IgD-negative memory B cell (primary cell): ENCODE measurements around the gene ATF1. TPM values are rescaled to one million over a fixed set of nuclear protein-coding genes. Genes with fewer than 3 reads are reported as not detected.
A peak's percentile ranks its signal among the peaks of the same experiment; 100 is the strongest.

Source experiments
- H3K27ac Mint-ChIP-seq, 3 donors: one replicate each; pipeline ENCODE4 v1.8.0; 2020 to 2022; ENCODE audit warnings: mild to moderate bottlenecking in 3 of 3, mixed read lengths in 3 of 3, moderate library complexity in 1 of 3
- H3K27me3 Mint-ChIP-seq: one replicate; pipeline ENCODE4 v1.8.0; 2021; ENCODE audit warnings: mixed read lengths
- H3K36me3 Mint-ChIP-seq: one replicate; pipeline ENCODE4 v1.8.0; 2020; ENCODE audit warnings: mild to moderate bottlenecking, mixed read lengths
- H3K4me1 Mint-ChIP-seq, 3 donors: one replicate each; pipeline ENCODE4 v1.8.0; 2020 to 2022; ENCODE audit warnings: mixed read lengths in 3 of 3, mild to moderate bottlenecking in 1 of 3
- H3K4me3 Mint-ChIP-seq, 4 donors: one replicate each; pipeline ENCODE4 v1.8.0; 2020 to 2022; ENCODE audit warnings: mild to moderate bottlenecking in 4 of 4, mixed read lengths in 4 of 4, moderate library complexity in 3 of 4
- H3K9me3 Mint-ChIP-seq, 3 donors: one replicate each; pipeline ENCODE4 v1.8.0; 2020 to 2021; ENCODE audit warnings: mixed read lengths in 3 of 3, mild to moderate bottlenecking in 1 of 3
- polyA plus RNA-seq: library from polyadenylated mRNA; unstranded; fragments of 300-500 nt; fragmentation: Illumina TruSeq; gene quantifications from one replicate; pipeline ENCODE4 v1.2.3, GENCODE V29; 2021

The ATF1 gene
- polyA plus RNA-seq: 37.8 TPM

GRCh38 chr12:50763639-50764285 is at the start of gene ATF1:
Gene ATF1, plus strand, starts transcription at chr12:50764101. Its CDS starts 16,045 bp downstream, at chr12:50780146.
- Mint-ChIP-seq H3K27me3 (peaks cover 1% of the 10 kb centered on the region), H3K4me3 (peak within 1 kb of the TSS; percentile 90 to 98 (median 94)), H3K9me3 (peaks cover 0 to 5% (median 4%) of the 10 kb centered on the region in 3 donors), H3K27ac (peak within 1 kb of the TSS; percentile 94 to 100 (median 98)), H3K36me3 (no peaks in the 10 kb centered on the region), H3K4me1 (peaks cover 24 to 29% (median 29%) of the 10 kb centered on the region in 3 donors)

- Mint-ChIP-seq H3K4me1 (peaks cover 0 to 2% (median 0%) of the 10 kb centered on the region in 3 donors), H3K27ac (peak overlapping the region in 1 of 3 donors; percentile 23), H3K4me3 (no peak overlapping the region), H3K27me3 (no peaks in the 10 kb centered on the region), H3K9me3 (no peaks in the 10 kb centered on the region), H3K36me3 (peaks cover 2% of the 10 kb centered on the region)
Measured at GRCh38 chr12:50715174-50715573, 48.7 kb upstream of the ATF1 start.

DNA sequence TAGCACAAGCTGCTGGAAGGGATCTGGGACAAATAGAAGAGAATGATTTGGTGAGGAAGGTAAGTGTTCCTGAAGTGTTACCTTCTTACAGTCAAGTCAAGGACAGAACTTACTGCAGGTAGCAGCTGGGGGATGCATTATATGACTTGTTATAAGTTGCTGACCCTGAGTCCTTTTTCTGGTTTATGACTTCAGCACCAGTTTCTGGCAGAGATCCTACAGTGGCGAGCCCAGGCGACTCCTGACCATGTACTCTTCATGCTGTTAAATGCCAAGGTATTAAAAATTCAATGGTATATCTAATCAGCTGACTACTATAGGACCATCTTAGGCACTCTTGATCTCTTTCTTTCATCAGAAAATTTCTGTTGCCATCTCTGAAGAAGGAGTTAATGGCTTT is 45.1 kb upstream of the ATF1 start:
- Mint-ChIP-seq H3K4me3 (no peak overlapping the region), H3K27me3 (no peaks in the 10 kb centered on the region), H3K9me3 (no peaks in the 10 kb centered on the region), H3K4me1 (peaks cover 2 to 11% (median 5%) of the 10 kb centered on the region in 3 donors), H3K36me3 (peaks cover 4% of the 10 kb centered on the region), H3K27ac (no peak overlapping the region)

GRCh38 chr12:50720085-50720484 is 43.8 kb upstream of the ATF1 start:
- H3K36me3 Mint-ChIP-seq: peaks cover 5% of the 10 kb centered on the region
- H3K27me3 Mint-ChIP-seq: no peaks in the 10 kb centered on the region
- no peaks in the 10 kb centered on the region for H3K9me3 Mint-ChIP-seq
- H3K4me1 Mint-ChIP-seq: peaks cover 2 to 11% (median 5%) of the 10 kb centered on the region in 3 donors
- no peak overlapping the region for H3K27ac Mint-ChIP-seq
- H3K4me3 Mint-ChIP-seq: no peak overlapping the region

GRCh38 chr12:50720501-50720900 is 43.4 kb upstream of the ATF1 start:
- Mint-ChIP-seq H3K36me3 (peaks cover 5% of the 10 kb centered on the region), H3K4me3 (no peak overlapping the region), H3K27ac (no peak overlapping the region), H3K9me3 (no peaks in the 10 kb centered on the region), H3K4me1 (peaks cover 2 to 11% (median 5%) of the 10 kb centered on the region in 3 donors), H3K27me3 (no peaks in the 10 kb centered on the region)

- Mint-ChIP-seq H3K27me3 (no peaks in the 10 kb centered on the region), H3K27ac (peak overlapping the region in 1 of 3 donors; percentile 31), H3K36me3 (peaks cover 7% of the 10 kb centered on the region), H3K9me3 (no peaks in the 10 kb centered on the region), H3K4me1 (peaks cover 2 to 11% (median 5%) of the 10 kb centered on the region in 3 donors), H3K4me3 (no peak overlapping the region)
Measured at GRCh38 chr12:50723865-50724264, 40.0 kb upstream of the ATF1 start.

DNA sequence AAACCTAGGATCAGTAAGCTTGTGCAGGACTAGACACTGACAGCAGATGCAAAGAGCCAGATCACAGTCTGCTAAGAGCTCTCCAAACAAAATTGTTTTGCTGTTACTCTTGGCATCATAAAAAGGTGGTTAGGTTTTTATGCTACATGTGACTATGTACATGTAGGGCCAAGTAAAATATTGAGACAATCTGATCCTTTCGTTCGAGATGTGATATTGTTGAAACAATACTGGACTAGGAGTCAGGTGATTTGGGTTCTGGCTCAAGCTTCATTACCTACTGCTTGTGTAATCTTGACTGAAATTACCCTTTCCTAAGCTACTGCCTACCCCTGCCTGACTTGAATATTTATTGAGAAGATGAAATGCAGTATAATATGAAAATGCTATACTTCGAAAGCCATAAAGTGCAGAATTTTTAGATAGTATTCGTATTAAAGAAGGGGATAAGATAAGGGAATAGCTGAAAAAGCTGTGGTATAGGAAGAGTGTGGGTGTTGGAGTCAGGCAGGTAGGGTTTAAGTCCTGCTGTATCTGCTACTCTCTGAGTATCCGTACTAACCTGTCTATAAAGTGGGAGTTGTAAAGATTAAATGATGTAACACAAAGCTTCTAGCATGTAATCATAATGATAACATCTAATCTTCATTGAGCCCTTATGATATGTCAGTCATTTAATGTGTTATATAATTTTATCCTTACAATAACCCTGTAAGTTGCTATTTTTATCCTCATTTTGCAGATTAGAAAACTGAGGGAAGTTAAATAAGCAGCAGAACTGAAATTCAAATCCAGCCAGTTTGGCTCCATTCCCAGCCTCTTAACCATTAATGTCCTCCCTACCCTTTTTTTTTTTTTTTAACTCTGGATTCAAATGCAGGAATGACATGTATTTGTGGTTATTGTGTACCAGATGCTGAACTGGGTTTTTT is 38.6 kb upstream of the ATF1 start:
- Mint-ChIP-seq H3K4me3 (no peak overlapping the region), H3K27me3 (no peaks in the 10 kb centered on the region), H3K27ac (no peak overlapping the region), H3K4me1 (peaks cover 0 to 11% (median 5%) of the 10 kb centered on the region in 3 donors), H3K9me3 (no peaks in the 10 kb centered on the region), H3K36me3 (peaks cover 11% of the 10 kb centered on the region)

GRCh38 chr12:50727466-50727865 is 36.4 kb upstream of the ATF1 start:
- Mint-ChIP-seq H3K27me3 (no peaks in the 10 kb centered on the region), H3K36me3 (peaks cover 14% of the 10 kb centered on the region)

GRCh38 chr12:50728417-50728816 is 35.5 kb upstream of the ATF1 start:
- Mint-ChIP-seq H3K4me1 (no peaks in the 10 kb centered on the region), H3K36me3 (peaks cover 14% of the 10 kb centered on the region), H3K9me3 (no peaks in the 10 kb centered on the region), H3K4me3 (no peak overlapping the region), H3K27ac (peak overlapping the region in 1 of 3 donors; percentile 89), H3K27me3 (no peaks in the 10 kb centered on the region)

More at GRCh38 chr12:50727466-50727865, 36.4 kb upstream of the ATF1 start:
- no peak overlapping the region for H3K27ac Mint-ChIP-seq
- peaks cover 0 to 7% (median 3%) of the 10 kb centered on the region in 3 donors for H3K4me1 Mint-ChIP-seq
- H3K4me3 Mint-ChIP-seq: no peak overlapping the region
- H3K9me3 Mint-ChIP-seq: no peaks in the 10 kb centered on the region

GRCh38 chr12:50728841-50729240 is 35.1 kb upstream of the ATF1 start:
- Mint-ChIP-seq H3K27ac (peak overlapping the region in 2 of 3 donors; percentile 47 to 89), H3K9me3 (no peaks in the 10 kb centered on the region), H3K4me1 (no peaks in the 10 kb centered on the region), H3K27me3 (no peaks in the 10 kb centered on the region), H3K36me3 (peaks cover 12% of the 10 kb centered on the region), H3K4me3 (no peak overlapping the region)

DNA sequence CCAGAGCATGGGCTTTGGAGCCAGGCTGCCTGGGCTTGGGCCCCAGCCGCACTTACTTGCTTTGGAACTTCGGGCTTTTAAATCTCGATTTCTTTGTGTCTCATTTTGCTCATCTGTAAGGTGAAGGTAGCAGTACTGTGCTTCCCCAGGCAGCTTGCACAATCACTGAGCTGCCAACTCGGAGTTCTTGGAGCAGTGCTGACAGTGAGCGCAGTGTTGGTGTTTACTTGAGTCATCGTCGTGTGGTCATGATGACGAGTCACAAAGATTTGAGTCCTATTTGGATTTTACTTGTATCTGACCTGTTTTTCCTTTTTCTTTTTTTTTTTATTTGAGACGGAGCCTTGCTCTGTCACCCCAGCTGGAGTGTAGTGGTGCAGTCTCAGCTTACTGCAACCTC is 31.3 kb upstream of the ATF1 start:
- Mint-ChIP-seq H3K27me3 (no peaks in the 10 kb centered on the region), H3K4me1 (no peaks in the 10 kb centered on the region), H3K27ac (peak overlapping the region in 2 of 3 donors; percentile 37 to 80), H3K36me3 (peaks cover 11% of the 10 kb centered on the region), H3K9me3 (no peaks in the 10 kb centered on the region), H3K4me3 (no peak overlapping the region)

GRCh38 chr12:50733706-50734105 is 30.2 kb upstream of the ATF1 start:
- Mint-ChIP-seq H3K4me3 (no peak overlapping the region), H3K36me3 (peaks cover 8% of the 10 kb centered on the region), H3K9me3 (no peaks in the 10 kb centered on the region), H3K4me1 (no peaks in the 10 kb centered on the region), H3K27ac (peak overlapping the region in 1 of 3 donors; percentile 53), H3K27me3 (no peaks in the 10 kb centered on the region)

GRCh38 chr12:50734409-50735263 is 29.3 kb upstream of the ATF1 start:
- no peak overlapping the region for H3K27ac Mint-ChIP-seq
- H3K4me3 Mint-ChIP-seq: no peak overlapping the region
- H3K27me3 Mint-ChIP-seq: no peaks in the 10 kb centered on the region
- H3K9me3 Mint-ChIP-seq: no peaks in the 10 kb centered on the region
- H3K36me3 Mint-ChIP-seq: peaks cover 11% of the 10 kb centered on the region
- no peaks in the 10 kb centered on the region for H3K4me1 Mint-ChIP-seq

GRCh38 chr12:50739611-50740010 is 24.3 kb upstream of the ATF1 start:
- no peaks in the 10 kb centered on the region for H3K9me3 Mint-ChIP-seq
- H3K27me3 Mint-ChIP-seq: no peaks in the 10 kb centered on the region
- H3K27ac Mint-ChIP-seq: peak overlapping the region in 1 of 3 donors; percentile 25
- peaks cover 8% of the 10 kb centered on the region for H3K36me3 Mint-ChIP-seq
- no peak overlapping the region for H3K4me3 Mint-ChIP-seq
- H3K4me1 Mint-ChIP-seq: no peaks in the 10 kb centered on the region
